HG03521 (cell line): ENCODE data around the gene SCN11A.
"Not testable (repeated sequence)": the region's sequence is repeated elsewhere in the genome, so short reads cannot be mapped to it uniquely, and the experiment has no call there.

Source experiments
- ATAC-seq: cut with Tn5 transposase; IDR thresholded peaks from one replicate; pipeline ENCODE4 v1.9.1; 2021; ENCODE audit warnings: mild to moderate bottlenecking, moderate library complexity; ENCODE audit not compliant: unreplicated experiment

The SCN11A gene

GRCh38 chr3:39067286-39067685, 15.5 kb upstream of the SCN11A start:
- ATAC-seq = no peak

- ATAC-seq = peak; percentile 92
These were observed 13.5 kb upstream of the SCN11A start for GRCh38 chr3:39065197-39065596.

GRCh38 chr3:39064646-39065045, 12.9 kb upstream of the SCN11A start:
- no peak for ATAC-seq

- no peak for ATAC-seq
These were observed 11.4 kb upstream of the SCN11A start for GRCh38 chr3:39063143-39063542.

GRCh38 chr3:39062180-39062579, 10.4 kb upstream of the SCN11A start:
- ATAC-seq = no peak

GRCh38 chr3:39061228-39061627, 9.5 kb upstream of the SCN11A start:
- not testable (repeated sequence) for ATAC-seq

GRCh38 chr3:39056151-39056550, 4.4 kb upstream of the SCN11A start:
- no peak for ATAC-seq

GRCh38 chr3:39053696-39054095, 2.0 kb upstream of the SCN11A start:
- ATAC-seq = no peak

- no peak for ATAC-seq
These were observed 839 bp upstream of the SCN11A start for GRCh38 chr3:39052583-39052982.

- no peak for ATAC-seq
These were observed 1.7 kb downstream of the SCN11A start for GRCh38 chr3:39050029-39050428.

GRCh38 chr3:39038165-39038564, 13.6 kb downstream of the SCN11A start:
- ATAC-seq = no peak

- ATAC-seq = no peak
These were observed 22.2 kb downstream of the SCN11A start for GRCh38 chr3:39029556-39029955.

- ATAC-seq = no peak
These were observed 23.2 kb downstream of the SCN11A start for GRCh38 chr3:39028546-39028945.

- ATAC-seq = no peak
These were observed 26.3 kb downstream of the SCN11A start for GRCh38 chr3:39025222-39025970.

- no peak for ATAC-seq
These were observed 27.2 kb downstream of the SCN11A start for GRCh38 chr3:39024497-39024896.

- ATAC-seq = no peak
These were observed 29.5 kb downstream of the SCN11A start for GRCh38 chr3:39022286-39022630.

GRCh38 chr3:39021465-39022285, 30.1 kb downstream of the SCN11A start:
- no peak for ATAC-seq

- peak; percentile 51 for ATAC-seq
These were observed 30.7 kb downstream of the SCN11A start for GRCh38 chr3:39021029-39021428.

GRCh38 chr3:39019299-39019698, 32.4 kb downstream of the SCN11A start:
- ATAC-seq = no peak

GRCh38 chr3:39015418-39015817, 36.3 kb downstream of the SCN11A start:
- ATAC-seq = no peak

GRCh38 chr3:39013921-39014509, 37.7 kb downstream of the SCN11A start:
- no peak for ATAC-seq

- ATAC-seq = no peak
These were observed 38.5 kb downstream of the SCN11A start for GRCh38 chr3:39013289-39013688.
